NB4 (cell line): Measurements from ENCODE around the gene NOTUM.

Experiments used
- POLR2A ChIP-seq: IDR thresholded peaks from 2 replicates; pipeline ENCODE4 v1.6.1; 2011; ENCODE audit warnings: mild to moderate bottlenecking; ENCODE audit not compliant: insufficient read length; ENCODE audit errors: extremely low read depth
- TF ChIP-seq, protein P1 (sequence below): IDR thresholded peaks from one replicate; pipeline ENCODE4 v1.5.1; 2012; ENCODE audit warnings: low read depth, low read length
- TF ChIP-seq, protein P2 (sequence below): IDR thresholded peaks from 2 replicates; pipeline ENCODE4 v1.6.1; 2011; ENCODE audit warnings: low read depth, low read length

DNA sequence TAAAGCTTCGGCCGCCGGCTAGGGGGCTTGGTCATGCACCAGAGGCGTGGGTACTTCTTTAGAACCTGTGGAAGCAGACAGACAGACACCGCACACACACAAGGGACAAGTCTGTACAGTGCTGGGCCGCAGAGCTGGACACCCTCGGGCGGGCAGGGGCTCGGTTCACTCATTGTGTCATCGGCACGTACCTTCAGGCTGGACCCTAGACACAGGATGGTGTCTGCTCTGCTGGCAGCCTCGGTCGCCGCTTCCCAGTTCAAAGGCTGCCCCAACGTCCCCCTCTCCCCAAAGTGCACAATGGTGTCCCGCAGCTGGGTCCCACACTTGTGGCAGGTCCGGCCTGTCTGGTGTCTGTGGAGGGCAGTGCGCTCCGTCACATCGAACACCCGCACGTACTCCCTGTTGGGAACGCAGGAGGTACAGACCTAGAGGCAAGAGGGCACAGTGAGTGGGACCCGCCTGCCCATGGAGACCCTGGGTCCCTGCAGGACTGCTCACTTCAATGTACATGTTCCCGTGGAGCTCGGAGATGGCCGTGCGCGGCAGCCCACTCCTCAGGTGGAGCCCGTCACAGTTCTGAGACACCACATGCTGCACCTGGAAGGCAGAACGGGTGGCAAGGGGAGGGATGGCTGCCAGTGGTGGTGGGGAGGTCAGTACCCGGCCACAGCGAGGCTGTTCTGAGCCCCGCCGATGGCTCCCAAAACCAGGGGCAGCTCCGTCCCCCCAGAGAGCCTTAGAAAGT, 46.7 kb downstream of the NOTUM start:
- TF ChIP-seq, protein P1, sequence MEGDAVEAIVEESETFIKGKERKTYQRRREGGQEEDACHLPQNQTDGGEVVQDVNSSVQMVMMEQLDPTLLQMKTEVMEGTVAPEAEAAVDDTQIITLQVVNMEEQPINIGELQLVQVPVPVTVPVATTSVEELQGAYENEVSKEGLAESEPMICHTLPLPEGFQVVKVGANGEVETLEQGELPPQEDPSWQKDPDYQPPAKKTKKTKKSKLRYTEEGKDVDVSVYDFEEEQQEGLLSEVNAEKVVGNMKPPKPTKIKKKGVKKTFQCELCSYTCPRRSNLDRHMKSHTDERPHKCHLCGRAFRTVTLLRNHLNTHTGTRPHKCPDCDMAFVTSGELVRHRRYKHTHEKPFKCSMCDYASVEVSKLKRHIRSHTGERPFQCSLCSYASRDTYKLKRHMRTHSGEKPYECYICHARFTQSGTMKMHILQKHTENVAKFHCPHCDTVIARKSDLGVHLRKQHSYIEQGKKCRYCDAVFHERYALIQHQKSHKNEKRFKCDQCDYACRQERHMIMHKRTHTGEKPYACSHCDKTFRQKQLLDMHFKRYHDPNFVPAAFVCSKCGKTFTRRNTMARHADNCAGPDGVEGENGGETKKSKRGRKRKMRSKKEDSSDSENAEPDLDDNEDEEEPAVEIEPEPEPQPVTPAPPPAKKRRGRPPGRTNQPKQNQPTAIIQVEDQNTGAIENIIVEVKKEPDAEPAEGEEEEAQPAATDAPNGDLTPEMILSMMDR, result no peak
- TF ChIP-seq, protein P2, sequence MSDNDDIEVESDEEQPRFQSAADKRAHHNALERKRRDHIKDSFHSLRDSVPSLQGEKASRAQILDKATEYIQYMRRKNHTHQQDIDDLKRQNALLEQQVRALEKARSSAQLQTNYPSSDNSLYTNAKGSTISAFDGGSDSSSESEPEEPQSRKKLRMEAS, result no peak
- no peak for TF ChIP-seq POLR2A
